LNCaP clone FGC (cell line): ENCODE results near the gene EFCAB6.

ENCODE experiments used
- DNase-seq: peaks from one replicate; pipeline ENCODE4 v3.0.0-alpha.2; 2011; ENCODE audit warnings: low read depth
- H3K4me3 ChIP-seq: 2 replicates; pipeline ENCODE4 v1.5.1; 2011; ENCODE audit warnings: mild to moderate bottlenecking, low read depth, low read length, control low read depth
- TF ChIP-seq, protein P1 (sequence below): IDR thresholded peaks from 2 replicates; pipeline ENCODE4 v1.5.1; 2012; ENCODE audit warnings: mild to moderate bottlenecking; ENCODE audit not compliant: control insufficient read depth, insufficient read depth; ENCODE audit errors: extremely low read depth

EFCAB6 gene

DNA sequence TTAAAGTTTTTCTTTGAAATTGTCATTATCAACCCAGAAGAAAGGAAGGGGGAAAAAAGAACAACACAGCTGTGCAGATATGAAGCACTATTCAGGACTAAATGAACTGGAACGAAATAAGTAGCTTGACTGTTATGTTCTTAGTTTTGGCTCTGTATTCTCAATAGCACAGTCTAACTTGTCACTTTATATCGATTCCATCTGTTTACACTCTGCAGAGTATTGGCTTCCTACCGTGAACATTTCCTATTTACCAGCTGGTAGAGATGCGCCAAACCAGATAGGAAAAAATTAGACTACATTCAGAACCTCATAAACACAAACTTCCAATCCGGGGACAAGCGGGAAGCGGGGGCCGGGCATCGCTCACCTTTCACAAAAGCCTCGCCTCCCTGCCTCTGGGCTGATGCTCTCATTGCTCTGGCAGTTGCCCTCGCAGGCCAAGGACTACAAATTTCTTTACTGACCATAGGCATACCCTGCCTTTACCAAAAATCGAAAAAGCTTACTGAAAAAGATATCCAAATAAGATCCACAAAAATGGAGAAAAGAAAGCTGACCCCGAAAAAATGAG, 66.2 kb downstream of the EFCAB6 start:
- no peak overlapping the region for H3K4me3 ChIP-seq
- TF ChIP-seq, protein P1, sequence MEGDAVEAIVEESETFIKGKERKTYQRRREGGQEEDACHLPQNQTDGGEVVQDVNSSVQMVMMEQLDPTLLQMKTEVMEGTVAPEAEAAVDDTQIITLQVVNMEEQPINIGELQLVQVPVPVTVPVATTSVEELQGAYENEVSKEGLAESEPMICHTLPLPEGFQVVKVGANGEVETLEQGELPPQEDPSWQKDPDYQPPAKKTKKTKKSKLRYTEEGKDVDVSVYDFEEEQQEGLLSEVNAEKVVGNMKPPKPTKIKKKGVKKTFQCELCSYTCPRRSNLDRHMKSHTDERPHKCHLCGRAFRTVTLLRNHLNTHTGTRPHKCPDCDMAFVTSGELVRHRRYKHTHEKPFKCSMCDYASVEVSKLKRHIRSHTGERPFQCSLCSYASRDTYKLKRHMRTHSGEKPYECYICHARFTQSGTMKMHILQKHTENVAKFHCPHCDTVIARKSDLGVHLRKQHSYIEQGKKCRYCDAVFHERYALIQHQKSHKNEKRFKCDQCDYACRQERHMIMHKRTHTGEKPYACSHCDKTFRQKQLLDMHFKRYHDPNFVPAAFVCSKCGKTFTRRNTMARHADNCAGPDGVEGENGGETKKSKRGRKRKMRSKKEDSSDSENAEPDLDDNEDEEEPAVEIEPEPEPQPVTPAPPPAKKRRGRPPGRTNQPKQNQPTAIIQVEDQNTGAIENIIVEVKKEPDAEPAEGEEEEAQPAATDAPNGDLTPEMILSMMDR = no peak
- DNase-seq = peak; percentile 81

DNA sequence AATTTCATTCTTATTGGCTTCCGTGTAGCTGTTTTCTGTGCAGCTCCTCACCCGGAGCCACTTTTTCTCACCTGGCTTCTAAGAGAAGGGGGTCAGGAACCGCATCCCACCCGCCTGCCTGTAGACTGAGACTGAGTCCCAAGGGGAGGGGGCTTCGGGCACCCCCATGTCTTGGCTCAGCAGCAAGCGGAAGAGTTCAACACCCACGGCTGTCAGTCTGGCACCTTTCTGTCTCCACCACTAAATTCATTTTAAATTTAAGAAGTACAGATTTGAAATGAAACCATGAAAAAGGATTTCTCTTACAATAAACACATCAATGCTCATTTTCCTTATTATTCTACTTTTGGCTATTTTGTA, 66.7 kb downstream of the EFCAB6 start:
- no peak overlapping the region for H3K4me3 ChIP-seq
- TF ChIP-seq, protein P1 = no peak
- no peak for DNase-seq

DNA sequence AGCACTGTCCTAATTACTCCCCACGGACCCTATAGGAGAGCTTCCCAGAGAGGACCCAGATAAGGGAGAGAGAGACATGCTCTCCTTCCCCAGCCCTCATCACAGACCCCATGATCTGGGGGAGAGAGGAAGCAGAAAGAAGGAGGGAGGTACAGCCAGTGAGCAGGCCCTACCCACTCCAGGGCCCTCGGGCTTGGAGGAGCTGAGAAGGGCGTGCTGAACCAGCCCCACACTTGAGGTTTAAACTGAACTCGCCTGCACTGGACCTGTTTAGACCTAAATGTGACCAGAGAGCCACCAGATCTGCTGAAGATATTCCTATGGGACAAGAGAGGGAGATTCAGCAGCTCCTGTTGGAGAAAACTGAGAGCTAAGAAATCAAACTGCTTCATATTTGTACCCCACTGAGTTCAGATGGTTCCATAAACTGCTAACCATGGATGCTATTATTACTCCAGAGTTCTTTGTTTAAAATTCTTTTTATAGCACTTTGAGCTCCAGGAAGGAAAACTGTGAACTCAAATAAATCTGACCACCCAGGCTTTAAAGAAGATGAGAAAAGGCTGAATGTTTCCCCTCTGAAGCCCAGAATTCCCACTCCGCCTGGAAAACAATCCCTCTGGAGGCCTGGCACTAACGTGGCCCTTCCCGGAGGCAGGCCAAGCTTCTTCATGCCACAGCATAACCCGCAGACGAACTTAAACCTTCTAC, 67.2 kb downstream of the EFCAB6 start:
- no peak for DNase-seq
- H3K4me3 ChIP-seq = no peak overlapping the region
- TF ChIP-seq, protein P1 = no peak

DNA sequence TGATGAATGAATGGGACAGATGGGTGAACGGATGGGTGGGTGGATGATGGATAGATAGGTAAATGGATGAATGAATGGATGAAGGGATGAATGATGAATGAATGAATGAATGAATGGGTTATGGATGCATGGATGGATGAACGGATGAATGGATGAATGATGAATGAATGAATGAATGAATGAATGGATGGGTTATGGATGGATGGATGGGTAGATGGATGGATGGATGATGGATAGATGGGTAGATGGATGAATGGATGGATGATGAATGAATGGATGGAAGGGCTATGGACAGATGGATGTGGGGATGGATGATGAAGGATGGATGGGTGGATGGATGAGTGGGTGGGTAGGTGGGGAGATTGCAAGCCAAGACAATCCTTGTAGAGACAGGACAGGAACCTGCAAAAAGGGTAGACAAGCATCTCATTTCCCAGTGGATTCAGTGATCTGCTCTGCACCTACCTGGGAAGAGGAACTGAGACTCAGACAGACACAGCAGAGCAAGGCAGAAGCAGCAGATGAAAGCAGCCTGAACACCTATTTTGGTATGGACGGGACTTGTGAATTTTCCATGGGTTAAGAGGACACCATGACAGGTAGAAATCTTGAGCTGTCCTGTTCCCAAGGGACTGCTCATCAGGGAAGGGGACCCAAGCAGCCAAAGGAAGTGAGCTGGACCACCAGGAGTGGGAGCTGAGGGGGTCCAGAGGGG, 68.0 kb downstream of the EFCAB6 start:
- no peak for DNase-seq
- TF ChIP-seq, protein P1 = no peak
- H3K4me3 ChIP-seq = no peak overlapping the region

DNA sequence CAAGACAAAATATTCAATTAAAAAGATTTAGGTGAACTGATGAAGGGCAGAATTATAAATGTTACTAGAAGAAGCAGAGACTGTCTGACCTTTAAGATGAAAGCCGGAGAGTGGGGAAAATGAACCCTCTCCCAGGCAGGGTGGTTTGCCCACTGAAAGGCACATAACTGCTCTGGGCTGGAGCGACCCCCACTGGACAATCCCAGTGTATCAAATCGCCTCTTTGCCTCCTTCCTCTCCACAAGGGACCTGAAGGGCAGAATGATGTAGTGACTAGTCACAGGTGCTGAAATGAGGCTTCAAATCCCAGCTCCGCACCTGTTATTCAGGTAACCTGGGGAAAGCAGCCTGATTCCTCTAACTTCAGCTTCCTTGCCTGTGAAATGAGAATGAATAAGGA, 69.0 kb downstream of the EFCAB6 start:
- TF ChIP-seq, protein P1 = no peak
- no peak for DNase-seq
- no peak overlapping the region for H3K4me3 ChIP-seq

DNA sequence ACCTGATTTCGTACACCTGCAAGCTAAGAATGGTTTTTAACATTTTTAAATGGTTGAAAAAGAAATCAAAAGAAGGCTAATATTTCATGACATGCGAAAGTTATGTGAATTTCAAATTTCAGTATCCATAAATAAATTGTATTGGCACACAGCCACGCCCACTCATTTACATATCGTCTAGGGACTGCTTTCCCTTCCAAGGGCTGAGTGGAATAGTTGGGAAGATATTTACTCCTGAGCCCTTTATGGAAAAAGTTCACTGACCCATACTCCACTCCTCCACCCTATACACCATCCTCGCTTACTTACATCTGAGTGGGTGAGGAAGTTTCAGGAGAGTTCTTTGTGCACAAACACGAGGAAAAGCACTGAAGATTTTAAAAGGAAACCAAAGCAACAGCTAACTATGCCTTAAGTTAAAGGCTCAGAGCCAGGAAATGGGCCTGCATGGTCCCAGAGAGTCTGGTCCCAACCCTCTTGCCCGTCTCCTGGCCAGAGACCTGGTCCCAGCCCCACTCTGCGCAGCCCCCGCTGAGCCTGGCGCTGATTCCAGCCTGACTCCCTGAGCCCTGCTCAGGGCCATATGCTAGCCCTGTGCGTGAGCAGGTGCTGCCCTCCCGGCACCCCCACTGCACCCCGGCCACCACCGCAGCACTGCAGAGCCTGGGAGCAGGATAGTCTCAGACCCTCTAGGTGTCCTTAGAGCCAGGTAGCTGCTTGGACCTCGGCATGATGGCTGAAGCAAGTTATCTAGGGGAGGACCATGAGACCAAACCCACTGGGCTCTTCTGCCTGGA, 69.8 kb downstream of the EFCAB6 start:
- H3K4me3 ChIP-seq = no peak overlapping the region
- TF ChIP-seq, protein P1 = no peak
- no peak for DNase-seq
